Measurements from ENCODE around the gene EXOC3.
"Not testable (repeated sequence)": the region's sequence is repeated elsewhere in the genome, so short reads cannot be mapped to it uniquely, and the experiment has no call there.

EXOC3 gene

DNA sequence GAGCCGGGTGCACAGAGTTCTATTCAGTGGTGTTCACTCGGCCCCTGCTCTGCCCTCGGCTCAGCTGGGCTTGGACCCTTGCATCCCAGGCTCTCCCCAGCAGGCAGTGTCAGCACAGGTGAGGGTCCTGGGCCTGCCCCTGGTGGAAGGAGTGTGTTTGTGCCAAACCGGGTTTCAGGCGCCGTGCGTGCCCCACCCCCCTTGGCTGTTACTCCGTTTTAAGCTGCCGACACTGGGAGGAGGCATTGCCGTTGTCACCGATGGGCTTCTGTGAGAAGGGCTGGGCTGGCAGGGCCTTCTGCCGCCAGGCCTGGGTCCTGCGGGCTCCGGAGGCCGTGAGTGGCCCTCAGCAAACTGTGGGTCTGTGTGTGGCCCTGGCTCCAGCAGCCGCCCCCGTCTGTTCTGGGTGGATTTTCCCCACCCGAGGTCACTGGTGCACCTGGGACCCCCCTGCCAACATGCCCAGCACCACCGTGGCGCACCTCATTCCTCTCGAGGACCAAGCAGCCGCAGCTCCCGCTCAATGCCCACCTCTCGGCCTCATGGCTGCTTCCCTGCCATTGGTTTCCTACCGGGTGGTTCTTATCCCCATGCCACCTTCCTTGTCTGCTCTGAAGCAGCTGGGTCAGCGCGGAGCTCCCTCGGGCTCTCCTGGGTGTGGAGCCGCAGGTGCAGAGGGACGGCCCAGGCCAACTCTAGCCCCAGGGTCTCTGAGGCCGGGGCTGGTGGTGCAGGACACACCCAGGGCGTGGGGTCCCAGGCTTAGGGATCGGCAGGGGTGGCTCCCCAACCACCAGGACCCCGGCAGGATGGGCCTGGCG lies 44.3 kb upstream of the EXOC3 start:
- TF ChIP-seq, protein P1, sequence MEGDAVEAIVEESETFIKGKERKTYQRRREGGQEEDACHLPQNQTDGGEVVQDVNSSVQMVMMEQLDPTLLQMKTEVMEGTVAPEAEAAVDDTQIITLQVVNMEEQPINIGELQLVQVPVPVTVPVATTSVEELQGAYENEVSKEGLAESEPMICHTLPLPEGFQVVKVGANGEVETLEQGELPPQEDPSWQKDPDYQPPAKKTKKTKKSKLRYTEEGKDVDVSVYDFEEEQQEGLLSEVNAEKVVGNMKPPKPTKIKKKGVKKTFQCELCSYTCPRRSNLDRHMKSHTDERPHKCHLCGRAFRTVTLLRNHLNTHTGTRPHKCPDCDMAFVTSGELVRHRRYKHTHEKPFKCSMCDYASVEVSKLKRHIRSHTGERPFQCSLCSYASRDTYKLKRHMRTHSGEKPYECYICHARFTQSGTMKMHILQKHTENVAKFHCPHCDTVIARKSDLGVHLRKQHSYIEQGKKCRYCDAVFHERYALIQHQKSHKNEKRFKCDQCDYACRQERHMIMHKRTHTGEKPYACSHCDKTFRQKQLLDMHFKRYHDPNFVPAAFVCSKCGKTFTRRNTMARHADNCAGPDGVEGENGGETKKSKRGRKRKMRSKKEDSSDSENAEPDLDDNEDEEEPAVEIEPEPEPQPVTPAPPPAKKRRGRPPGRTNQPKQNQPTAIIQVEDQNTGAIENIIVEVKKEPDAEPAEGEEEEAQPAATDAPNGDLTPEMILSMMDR (conservative IDR thresholded peaks at IDR 0.05; ENCODE audit: low read depth, low read length), result no peak
- DNase-seq (ENCODE audit: low read depth), result no peak
- H3K4me3 ChIP-seq (ENCODE audit: low read length), result no peak overlapping the region

DNA sequence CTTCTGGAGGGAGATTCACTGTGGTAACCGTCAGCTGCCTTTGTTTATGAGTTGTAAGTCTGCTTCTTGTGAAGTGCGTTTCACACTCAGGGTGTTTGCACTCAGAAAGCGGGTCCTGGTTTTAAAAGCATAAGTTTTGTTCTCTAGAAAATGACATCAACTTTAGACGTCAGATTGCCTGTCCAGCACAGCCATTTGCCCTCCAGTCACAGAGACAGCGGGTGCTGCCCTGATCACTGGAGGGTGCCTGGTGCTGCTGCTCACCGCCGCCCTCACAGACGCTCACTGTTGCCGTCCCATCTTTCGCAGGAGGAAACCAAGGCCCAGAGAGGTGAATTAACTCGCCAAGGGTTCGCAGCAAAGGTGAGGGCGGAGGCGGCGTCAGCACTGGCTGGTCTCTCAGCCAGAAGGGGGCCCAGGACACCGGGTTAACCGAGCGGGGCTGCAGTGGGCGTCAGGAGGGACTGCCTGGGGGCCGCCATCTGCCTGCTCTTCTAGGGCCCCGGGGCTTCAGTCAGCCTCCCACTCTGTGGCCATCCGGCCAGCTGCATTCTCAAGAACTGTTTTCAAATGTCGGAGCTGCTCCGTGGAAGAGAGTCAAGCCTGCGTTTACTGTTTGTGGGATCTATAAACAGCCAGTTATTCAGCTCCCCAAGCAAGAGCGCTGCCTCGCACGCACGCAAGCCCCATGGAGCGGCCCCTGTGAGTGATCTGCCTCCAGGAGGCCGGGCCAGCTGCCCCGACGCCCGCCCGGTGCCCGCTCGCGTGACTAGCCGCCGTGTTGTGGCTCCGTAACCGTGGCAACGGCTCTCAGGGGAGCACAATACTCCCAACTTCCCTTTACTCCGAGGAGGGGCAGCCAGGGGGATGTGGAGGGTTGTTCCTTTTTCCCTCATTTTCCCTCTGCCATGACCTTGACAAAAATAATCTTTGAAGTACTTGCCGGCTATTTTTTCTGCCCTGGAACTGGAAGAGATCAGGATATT lies 43.4 kb upstream of the EXOC3 start:
- H3K4me3 ChIP-seq (ENCODE audit: low read length), result peak overlapping the region; percentile 37
- TF ChIP-seq, protein P1 (conservative IDR thresholded peaks at IDR 0.05; ENCODE audit: low read depth, low read length), result no peak
- DNase-seq (ENCODE audit: low read depth), result peak; percentile 39

DNA sequence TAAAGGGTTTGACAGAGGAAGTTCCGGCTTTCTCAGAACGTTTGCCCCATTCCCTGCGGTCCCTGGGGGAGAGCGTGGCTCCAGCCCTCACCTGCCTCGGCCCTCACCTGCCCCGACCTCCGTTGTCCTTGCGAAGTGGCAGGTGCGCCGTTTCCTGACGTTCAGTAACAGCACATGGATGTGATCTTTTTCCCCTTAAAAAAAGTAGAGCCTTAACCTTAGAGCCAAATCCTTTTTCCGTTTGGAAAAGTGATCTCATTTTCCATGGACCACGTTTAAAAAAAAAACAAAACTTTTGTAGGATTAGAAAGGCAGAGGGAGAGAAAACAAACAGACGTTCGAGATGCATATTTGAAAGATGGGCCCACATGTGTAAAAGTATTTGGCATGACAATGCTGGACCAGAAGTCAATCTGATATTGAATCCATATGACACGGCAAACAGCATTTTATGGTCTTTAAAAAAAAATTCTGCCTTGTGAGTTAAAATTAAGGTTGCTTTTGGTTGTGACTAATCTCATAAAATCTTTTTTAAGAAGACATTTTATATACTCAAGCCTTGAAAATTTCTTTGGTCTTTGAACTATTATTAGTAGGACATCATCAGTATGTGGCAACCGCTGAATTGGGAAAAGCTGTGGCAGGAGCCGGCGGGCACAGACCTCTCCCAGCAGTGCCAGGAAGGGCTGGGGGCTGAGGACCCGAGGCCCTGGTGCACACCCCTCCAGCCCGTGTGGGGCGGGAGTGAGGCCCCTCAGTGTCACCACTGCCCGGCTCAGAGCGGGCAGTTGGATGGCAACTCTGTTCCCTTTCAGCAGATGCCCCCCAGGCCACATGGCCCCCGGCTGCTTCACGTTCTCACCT lies 42.5 kb upstream of the EXOC3 start:
- peak overlapping the region; percentile 37 for H3K4me3 ChIP-seq (ENCODE audit: low read length)
- TF ChIP-seq, protein P1 (conservative IDR thresholded peaks at IDR 0.05; ENCODE audit: low read depth, low read length), result no peak
- DNase-seq (ENCODE audit: low read depth), result no peak

DNA sequence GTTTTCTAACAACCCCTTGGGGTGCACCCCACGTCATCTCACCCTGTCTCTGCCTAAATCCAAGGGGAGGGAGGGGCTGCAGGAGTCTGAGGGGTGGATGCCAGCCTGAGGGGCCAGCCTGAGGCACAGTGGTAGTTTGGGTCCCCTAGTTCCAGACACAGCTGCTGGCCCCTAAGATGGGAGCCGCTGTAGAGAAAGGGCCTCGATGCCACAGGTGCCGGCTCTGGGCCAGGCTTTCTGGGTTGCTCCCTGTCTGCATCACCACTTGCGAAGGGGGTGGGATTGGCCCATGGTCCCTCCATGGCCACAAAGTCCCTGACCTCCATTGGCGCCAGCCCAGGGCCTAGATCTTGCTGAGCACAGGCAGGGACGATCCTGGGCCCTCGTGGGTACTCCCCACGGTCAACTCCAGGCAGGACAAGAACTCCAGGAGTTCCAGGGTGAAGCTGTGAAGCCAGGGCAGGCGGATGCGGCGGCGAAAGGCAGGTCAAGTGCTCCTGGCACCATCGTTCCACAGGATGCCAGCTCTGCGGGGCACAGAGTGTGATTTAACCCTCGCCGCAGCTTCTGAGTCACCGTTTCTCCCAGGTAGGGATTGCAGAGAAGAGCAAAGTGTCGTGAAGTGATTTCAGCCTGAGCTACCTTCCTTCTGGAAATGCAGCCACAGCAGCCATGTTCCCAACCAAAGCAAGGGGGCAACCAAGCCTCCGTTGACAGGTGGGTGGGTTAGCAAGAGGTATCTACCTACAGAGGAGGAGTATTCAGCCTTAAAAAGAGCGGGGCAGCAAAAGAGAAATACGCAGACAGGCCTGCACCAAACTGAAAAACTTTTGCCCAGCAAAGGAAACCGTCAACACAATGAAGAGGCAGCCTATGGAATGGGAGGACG lies 41.6 kb upstream of the EXOC3 start:
- no peak overlapping the region for H3K4me3 ChIP-seq (ENCODE audit: low read length)
- TF ChIP-seq, protein P1 (conservative IDR thresholded peaks at IDR 0.05; ENCODE audit: low read depth, low read length), result no peak
- DNase-seq (ENCODE audit: low read depth), result no peak

DNA sequence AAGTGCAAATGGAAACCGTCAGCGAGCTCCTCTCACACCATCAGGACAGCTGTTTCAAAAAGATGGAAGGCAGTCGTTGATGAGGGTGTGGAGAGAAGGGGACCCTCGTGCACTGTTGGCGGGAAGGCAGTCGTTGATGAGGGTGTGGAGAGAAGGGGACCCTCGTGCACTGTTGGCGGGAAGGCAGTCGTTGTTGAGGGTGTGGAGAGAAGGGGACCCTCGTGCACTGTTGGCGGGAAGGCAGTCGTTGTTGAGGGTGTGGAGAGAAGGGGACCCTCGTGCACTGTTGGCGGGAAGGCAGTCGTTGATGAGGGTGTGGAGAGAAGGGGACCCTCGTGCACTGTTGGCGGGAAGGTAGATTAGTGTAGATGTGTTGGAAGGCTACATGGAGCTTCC lies 40.8 kb upstream of the EXOC3 start:
- DNase-seq (ENCODE audit: low read depth); H3K4me3 ChIP-seq (ENCODE audit: low read length): not testable (repeated sequence)

DNA sequence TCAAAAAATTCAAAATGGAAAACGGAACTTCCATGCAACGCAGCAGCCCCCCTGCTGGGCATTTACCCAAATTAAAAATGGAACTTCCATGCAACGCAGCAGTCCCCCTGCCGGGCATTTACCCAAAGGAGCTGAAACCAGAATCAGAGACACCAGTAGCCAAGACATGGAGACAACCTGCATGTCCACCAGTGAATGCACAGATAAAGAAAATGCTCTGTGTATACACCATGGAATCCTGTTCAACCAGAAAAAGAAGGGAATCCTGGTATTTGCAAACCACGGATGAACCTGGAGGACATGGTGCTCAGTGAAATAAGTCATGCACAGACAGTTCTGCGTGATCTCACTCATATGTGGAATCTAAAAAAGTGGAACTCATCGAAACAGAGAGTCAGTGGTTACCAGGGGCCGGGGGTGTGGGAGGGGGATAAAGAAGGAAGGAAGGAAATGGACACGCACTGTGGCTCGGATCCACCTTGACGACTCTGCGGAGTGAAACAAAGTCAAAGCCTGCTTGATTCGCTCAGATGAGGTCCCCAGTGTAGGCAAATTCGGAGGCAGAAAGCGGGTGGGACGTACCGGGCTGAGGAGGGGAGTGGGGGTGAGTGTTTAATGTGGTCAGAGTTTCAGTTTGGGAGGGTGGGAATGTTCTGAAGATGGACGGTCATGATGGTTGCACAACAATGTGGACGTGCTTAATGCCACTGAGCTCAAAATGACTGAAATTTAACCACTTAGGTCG lies 40.2 kb upstream of the EXOC3 start:
- no peak overlapping the region for H3K4me3 ChIP-seq (ENCODE audit: low read length)
- DNase-seq (ENCODE audit: low read depth), result no peak
- TF ChIP-seq, protein P1 (conservative IDR thresholded peaks at IDR 0.05; ENCODE audit: low read depth, low read length), result no peak

All from retinal pigment epithelial cell (primary cell).